Activated naive CD4-positive, alpha-beta T cell treated with anti-CD3 and anti-CD28 coated beads, Interleukin-2, amount 50 U/mL, for 16 hours (primary cell): Measurements from ENCODE around the gene DEDD2.

Source experiments
- DNase-seq: peaks from one replicate; pipeline ENCODE4 v3.0.0-alpha.2; 2020

Gene DEDD2

DNA sequence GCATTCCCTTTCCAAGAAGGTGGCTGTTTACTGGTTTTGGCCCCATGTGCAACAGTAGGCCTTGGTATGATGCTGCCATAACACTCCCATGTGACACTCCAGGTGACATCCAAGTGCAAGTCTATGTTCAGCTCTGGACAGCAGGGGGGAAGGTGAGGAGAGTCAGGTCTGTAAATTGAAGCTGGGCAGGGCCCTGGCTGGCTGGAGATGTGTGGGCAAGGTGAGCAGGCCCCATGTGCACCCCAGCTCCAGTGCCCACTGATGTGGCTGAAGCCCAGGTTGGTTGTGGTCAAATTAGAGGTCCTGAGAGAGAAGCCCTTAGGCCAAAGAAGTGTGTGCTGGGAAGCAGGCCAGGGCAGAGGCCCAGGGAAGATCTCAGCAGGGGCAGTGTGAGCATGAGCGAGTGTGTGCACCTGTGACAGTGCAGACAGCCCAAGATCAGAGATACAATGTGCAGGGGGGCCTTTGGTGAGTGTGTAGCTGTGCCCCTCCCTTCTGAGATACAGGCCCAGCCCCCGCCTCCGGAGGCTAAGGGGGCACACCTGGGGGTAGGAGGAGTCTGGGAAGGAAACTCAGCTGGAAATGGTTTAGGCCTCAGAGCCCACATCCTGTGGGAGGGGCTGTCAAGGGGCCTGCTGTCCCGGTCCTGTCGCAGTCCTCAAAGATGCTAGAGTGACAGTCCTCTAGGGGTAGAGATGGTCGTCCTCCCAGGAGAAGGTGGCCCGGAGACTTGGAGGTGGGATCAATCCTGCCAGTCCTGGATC is 18.6 kb downstream of the DEDD2 start:
- DNase-seq = peak; percentile 42

DNA sequence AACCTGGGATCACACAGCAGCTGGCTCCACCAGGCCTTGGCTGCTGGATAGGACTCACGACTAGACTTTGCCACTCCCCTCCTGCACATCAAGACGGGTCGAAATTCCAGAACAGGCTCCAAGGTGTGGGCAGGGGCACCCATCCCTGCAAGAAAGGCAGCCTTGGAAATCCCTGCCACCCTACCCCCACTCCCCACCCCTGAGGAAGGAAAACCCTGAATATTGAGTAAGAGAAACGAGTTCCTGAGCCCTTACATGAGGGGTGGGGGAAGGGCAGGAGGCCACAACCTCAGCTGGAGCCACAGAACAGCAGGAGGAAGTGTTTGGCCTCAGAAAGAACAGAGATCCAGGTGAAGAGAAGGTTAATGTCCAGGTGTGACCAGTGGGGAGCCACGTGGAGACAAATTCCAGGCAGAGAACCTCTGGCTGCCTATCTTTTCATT is 20.1 kb downstream of the DEDD2 start:
- DNase-seq = no peak

DNA sequence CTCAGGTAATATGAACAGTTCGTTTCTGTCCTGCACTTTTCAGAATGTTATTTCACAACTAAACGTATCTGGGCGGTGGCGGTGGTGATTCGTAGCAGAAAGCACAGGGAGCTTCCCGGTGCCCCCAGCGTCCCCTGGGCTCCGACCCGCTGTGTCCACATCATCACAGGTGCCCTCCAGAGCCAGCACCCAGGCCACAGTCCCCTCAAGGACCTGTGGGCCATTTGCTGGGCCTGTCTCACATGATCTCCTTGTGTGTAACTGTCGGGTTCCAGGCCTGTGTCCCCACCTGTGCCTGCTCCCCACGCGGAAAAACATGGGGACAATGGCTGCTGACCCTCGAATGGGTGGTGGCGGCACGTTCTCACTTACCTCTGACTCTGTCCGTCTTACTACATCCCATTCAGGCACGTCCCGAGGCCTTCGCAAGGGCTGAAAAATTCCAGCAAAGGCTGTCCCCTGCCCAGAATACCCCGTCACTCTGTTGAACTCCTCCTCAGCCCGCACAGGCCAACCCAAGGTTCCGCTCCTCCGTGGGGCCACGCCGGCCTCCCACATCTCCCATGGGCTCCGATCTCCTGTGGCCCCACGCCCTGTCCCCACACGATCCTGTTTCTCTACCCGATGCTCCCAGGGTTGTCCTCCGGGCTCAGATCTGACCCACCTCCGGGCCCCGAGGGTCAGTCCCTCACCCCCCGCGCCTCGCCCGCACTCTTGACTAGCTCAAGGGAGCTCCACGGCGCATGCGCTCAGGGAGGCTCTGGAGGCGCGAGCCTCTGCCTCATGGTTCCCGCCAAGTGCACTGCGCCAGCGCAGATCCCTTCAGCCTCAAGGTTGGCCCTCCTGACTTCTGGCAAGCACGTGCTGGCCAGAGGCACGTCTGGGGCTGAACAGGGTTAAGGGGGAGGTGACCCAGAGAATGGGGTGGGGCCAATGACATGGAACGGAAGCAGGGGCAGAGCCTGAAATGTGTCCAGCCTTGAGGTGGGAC is 21.2 kb downstream of the DEDD2 start:
- DNase-seq = no peak

- no peak for DNase-seq
These were observed 23.8 kb downstream of the DEDD2 start for GRCh38 chr19:42193706-42194105.

DNA sequence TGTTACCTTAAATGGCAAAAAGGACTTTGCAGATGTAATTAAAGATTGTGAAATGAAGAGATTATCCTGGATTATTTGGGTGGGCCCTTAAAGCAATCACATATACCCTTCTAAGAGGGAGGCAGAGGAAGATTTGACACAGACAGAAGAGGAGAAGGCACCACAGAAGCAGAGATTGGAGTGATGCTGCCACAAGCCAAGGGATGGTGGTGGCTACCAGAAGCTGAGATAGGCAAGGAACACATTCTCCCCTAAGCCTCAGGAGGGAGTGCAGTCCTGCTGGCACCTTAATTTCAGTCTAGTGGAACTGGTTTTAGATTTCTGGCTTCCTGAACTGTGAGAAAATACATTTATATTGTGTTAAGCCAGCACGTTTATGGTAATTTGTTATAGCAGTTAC is 24.2 kb downstream of the DEDD2 start:
- no peak for DNase-seq

DNA sequence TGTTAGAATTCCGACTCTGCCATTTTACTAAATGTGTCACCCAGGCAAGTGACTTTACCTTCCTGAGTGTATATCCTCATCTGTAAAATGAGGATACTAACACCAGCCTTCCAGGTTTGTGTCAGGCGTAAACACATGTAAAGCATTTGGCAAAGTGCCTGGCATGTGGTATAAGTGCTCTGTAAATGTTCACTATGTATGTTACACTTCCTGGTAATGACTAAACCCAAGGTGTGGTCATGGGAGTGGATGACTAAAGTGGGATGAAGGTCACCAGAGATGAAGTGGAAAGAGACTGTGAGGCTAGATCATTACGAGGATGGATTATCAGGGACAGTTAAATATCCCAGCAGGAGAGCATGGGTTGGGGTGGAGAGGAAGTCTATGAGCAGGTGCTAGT is 25.6 kb downstream of the DEDD2 start:
- DNase-seq = no peak

GRCh38 chr19:42191330-42191729 is 26.1 kb downstream of the DEDD2 start:
- DNase-seq = no peak

- DNase-seq = no peak
These were observed 28.3 kb downstream of the DEDD2 start for GRCh38 chr19:42189133-42189532.

GRCh38 chr19:42188665-42189064 is 28.8 kb downstream of the DEDD2 start:
- DNase-seq = no peak

DNA sequence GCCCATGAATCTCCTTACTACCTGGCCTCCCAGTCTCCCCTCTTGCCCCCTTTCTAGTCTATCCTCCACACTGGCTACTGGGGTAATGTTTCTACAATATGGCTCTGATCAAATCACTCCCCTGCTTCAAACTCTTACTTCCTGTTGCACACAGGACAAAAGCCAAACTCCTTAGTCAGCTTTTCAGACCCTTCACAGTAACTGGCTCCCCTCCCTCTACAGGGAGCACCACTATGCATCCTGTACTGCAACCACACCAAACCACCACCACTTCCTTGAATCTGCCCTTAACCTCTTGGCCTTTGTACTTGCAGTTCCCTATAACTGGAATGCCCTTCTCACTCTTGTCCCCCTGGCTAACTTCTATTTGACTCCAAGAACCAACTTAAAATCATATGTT is 32.2 kb downstream of the DEDD2 start:
- DNase-seq = no peak

GRCh38 chr19:42184401-42184861 is 33.0 kb downstream of the DEDD2 start:
- peak; percentile 68 for DNase-seq

GRCh38 chr19:42178791-42179674 is 38.4 kb downstream of the DEDD2 start:
- peak; percentile 26 for DNase-seq

DNA sequence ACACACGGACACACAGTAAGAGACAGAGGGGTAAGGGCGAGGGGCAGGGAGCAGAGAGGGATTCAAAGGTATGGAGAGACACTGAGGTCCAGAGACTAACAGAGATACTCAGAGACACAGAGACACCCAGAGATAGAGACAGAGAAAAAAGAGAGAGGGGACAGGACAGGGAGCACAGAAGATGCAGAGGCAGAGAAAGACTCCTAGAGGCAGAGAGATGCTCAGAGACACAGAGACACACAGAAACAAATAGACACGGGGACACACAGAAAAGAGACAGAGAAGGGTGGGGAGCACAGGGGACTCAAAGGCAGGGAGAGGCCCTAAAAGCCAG is 39.8 kb downstream of the DEDD2 start:
- DNase-seq = no peak

GRCh38 chr19:42176990-42177685 is 40.3 kb downstream of the DEDD2 start:
- peak; percentile 78 for DNase-seq

- DNase-seq = no peak
These were observed 40.9 kb downstream of the DEDD2 start for GRCh38 chr19:42176649-42176989.

- DNase-seq = no peak
These were observed 41.4 kb downstream of the DEDD2 start for GRCh38 chr19:42175952-42176648.

- DNase-seq = no peak
These were observed 42.3 kb downstream of the DEDD2 start for GRCh38 chr19:42174958-42175734.

- no peak for DNase-seq
These were observed 43.3 kb downstream of the DEDD2 start for GRCh38 chr19:42174188-42174587.

GRCh38 chr19:42173695-42174094 is 43.8 kb downstream of the DEDD2 start:
- DNase-seq = no peak

DNA sequence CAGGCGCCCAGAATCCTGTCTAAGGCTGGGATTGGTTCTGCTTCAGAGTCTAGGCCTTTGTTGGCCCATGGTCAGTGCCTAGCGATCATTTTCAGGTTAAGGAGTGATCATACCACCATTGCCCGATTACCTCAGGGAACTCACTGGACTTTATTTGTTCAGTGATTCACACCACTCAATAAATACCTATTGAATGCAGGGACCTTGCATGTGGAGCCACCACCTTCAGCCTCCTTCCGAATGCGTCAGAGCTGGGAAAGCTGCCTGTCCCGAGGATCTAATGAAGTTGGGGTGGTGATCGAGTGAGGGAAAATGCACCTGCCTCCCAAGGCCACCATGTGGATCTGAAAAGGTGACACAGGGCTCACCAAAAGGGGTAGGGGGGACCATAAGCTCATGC is 45.2 kb downstream of the DEDD2 start:
- no peak for DNase-seq

- no peak for DNase-seq
These were observed 46.8 kb downstream of the DEDD2 start for GRCh38 chr19:42170715-42171114.
